Mesodermal cell (in vitro differentiated cells): ENCODE data around the gene IL1R1. TPM values are rescaled to one million over a fixed set of nuclear protein-coding genes. Genes with fewer than 3 reads are reported as not detected.

Experiments
- H3K27ac ChIP-seq: 2 replicates; pipeline ENCODE4 v1.7.0; 2013; ENCODE audit warnings: mild to moderate bottlenecking, low read depth, low read length, moderate library complexity; ENCODE audit not compliant: severe bottlenecking
- H3K36me3 ChIP-seq: 2 replicates; pipeline ENCODE4 v1.7.1; 2013; ENCODE audit warnings: mild to moderate bottlenecking, low read length, moderate library complexity; ENCODE audit not compliant: control insufficient read depth, insufficient read depth
- H3K4me1 ChIP-seq: one replicate; pipeline ENCODE4 v1.7.1; 2013; ENCODE audit warnings: mild to moderate bottlenecking, low read length; ENCODE audit not compliant: insufficient read depth, control insufficient read depth, poor library complexity, severe bottlenecking
- H3K4me3 ChIP-seq: 2 replicates; pipeline ENCODE4 v1.7.0; 2013; ENCODE audit warnings: low read length, control low read depth, mild to moderate bottlenecking; ENCODE audit not compliant: insufficient read depth, poor library complexity, severe bottlenecking; ENCODE audit errors: extremely low read depth
- H3K9me3 ChIP-seq: 2 replicates; pipeline ENCODE4 v1.7.1; 2013; ENCODE audit warnings: mild to moderate bottlenecking, low read length, moderate library complexity; ENCODE audit not compliant: control insufficient read depth
- WGBS, 2 experiments: methylation state at CpG; one replicate each; pipeline ENCODE4 v1.1.5; 2013; ENCODE audit warnings: missing lambda C conversion rate in 2 of 2; ENCODE audit not compliant: insufficient coverage in 2 of 2; 5-methylcytosine and 5-hydroxymethylcytosine counted together
- polyA plus RNA-seq, 2 experiments: library from polyadenylated mRNA; stranded (reverse); fragments of 50-300 nt; gene quantifications; one replicate each; pipeline ENCODE4 v1.2.3, GENCODE V29; 2013

IL1R1 gene
- polyA plus RNA-seq (2013, experiment 1 of 2) = 5.8 TPM
- 5.5 TPM for polyA plus RNA-seq (2013, experiment 2 of 2)

DNA sequence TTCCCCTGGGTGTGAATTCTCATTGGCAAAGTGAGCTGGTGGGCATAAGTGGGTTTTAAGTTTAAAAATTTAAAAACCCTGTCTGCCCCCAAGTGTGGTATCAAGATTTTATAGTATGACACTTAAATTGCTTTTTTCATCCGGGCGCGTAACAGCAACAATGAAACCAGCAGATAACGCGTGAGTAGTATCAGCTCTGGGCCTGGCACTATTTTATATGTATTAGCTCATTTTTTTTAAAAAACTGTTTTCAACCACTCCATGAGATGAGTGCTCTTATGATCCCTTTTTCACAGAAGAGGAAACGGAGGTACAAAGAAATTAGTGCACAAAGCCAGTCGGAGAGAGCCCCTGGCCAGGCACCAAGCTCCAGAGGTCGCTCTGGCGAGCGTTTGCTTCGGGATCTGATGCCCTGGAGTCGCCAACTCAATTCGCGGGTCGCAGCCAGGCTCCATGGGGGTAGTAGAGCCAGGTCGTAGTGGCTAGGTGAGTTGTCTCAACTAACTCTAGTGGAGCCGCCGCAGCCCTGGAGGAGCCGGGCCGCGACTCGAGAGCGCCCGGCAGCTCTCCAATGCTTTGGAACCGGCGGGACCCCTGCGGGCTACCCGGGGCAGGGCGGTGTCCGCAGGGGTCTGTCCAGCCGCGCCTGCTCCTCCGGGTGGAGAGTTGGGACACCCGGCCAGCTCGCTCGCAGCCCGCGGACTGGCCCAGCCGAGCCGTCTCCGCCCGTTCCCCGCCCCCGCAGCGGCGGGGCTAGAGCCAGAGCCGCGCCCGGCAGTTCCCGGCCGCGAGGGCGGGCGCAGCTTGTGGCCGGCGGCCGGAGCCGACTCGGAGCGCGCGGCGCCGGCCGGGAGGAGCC, at the start of gene IL1R1:
TSS of gene IL1R1 (plus strand) at position 777 of the 859 bp plus-strand sequence. CDS start 14,979 bp downstream, outside the sequence.
- Histone ChIP-seq H3K27ac (no peak within 1 kb of the TSS), H3K9me3 (peaks cover 17% of the 10 kb centered on the region), H3K36me3 (peaks cover 7% of the 10 kb centered on the region), H3K4me3 (peak within 1 kb of the TSS; percentile 48), H3K4me1 (peaks cover 5% of the 10 kb centered on the region)
- WGBS, 2 experiments = 1 to 4% methylated on average over 40 to 60 of the region's 65 CpGs

GRCh38 chr2:102093662-102094061, 48.9 kb upstream of the IL1R1 start:
- Histone ChIP-seq H3K36me3 (no peaks in the 10 kb centered on the region), H3K9me3 (no peaks in the 10 kb centered on the region), H3K27ac (no peak overlapping the region), H3K4me3 (no peak overlapping the region), H3K4me1 (no peaks in the 10 kb centered on the region)
- 96 to 100% methylated on average over 2 to 8 of the region's 13 CpGs for WGBS, 2 experiments

DNA sequence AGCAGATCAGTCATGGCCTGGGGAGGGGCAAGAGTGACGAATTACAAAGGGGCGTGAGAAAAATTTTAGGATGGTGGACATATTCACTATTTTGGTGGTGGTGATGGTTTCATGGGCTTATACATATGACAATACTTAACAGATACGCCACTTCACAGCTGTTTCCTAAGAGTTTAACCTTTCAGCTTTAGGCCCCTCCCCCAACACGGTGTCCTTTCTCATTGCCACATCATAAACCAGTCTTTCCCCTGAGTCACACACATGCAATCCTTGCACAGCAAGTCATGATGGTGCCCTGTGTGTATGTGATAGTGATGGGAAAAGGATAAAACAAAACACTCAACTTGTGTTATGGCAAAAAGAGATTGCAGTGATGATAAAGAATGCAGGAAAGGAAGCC, 47.6 kb upstream of the IL1R1 start:
- no peak overlapping the region for H3K4me3 ChIP-seq
- WGBS, 2 experiments = 100% methylated on average over 1 of the region's 4 CpGs; no CpG with 5 or more reads in 1 of the 2 experiments
- no peaks in the 10 kb centered on the region for H3K36me3 ChIP-seq
- H3K9me3 ChIP-seq = no peaks in the 10 kb centered on the region
- H3K27ac ChIP-seq = no peak overlapping the region
- no peaks in the 10 kb centered on the region for H3K4me1 ChIP-seq

GRCh38 chr2:102096103-102096502, 46.4 kb upstream of the IL1R1 start:
- Histone ChIP-seq H3K4me3 (no peak overlapping the region), H3K9me3 (no peaks in the 10 kb centered on the region), H3K27ac (no peak overlapping the region), H3K4me1 (no peaks in the 10 kb centered on the region), H3K36me3 (no peaks in the 10 kb centered on the region)
- WGBS, 2 experiments = no CpG with 5 or more reads among the region's 5 CpGs

DNA sequence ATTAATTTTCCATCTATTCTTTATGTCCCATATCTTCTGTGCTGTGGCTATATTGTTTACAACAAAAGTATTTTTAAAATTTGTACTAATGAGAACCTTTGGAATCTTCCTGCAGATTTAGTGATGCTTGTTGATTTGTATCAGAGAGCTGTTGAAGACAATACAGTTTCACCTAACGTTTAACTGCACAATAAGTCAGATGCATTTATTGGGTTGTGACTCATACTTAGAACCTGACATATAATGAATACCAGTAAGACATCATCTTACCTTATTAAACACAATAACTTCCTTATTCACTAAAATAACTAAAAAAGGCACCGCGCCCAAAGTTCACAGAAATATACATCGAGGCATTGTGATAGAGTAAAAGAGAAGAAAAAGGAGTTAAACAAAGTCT, 43.8 kb upstream of the IL1R1 start:
- Histone ChIP-seq H3K4me1 (no peaks in the 10 kb centered on the region), H3K27ac (no peak overlapping the region), H3K36me3 (no peaks in the 10 kb centered on the region), H3K4me3 (no peak overlapping the region), H3K9me3 (no peaks in the 10 kb centered on the region)
- 100% methylated on average over 1 of the region's 4 CpGs; no CpG with 5 or more reads in 1 of the 2 experiments for WGBS, 2 experiments

DNA sequence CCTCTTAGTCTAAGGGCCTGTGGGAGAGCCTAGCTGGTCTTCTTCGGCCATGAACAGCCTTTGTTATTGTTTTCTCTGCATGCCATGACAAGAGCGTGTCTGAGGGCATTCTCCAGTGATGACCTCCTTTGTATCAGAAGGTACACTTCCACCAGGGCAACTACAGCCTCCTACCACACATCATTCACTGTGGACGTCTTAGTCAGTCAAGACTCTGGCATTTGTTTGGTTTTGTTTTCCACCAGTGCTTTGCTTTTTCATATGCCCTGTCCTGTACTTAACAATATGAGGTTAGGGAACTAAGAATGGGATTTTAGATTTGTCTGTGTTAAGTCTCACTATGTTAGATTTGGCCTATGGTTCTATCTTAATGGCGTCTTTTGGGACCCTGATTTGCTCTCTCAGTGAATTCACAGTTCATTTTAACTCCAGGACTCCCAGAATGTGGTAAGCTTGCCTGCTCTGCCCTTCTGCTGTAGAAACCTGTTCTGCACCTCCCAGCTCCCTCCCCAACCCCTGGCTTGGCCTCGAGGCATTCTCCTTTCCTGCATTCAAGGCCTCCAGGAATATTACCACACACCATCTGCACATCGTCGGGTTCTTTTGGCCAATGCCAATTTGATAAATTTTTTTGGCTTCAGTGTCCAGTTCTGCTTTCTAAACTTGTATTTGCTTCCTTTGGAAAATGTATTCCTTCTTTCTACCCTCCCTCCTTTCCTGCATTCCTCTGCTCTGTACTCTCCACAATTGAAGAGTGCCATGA, 42.8 kb upstream of the IL1R1 start:
- WGBS, 2 experiments = 80 to 86% methylated on average over 4 to 5 of the region's 7 CpGs
- H3K36me3 ChIP-seq = no peaks in the 10 kb centered on the region
- H3K9me3 ChIP-seq = no peaks in the 10 kb centered on the region
- H3K27ac ChIP-seq = no peak overlapping the region
- no peak overlapping the region for H3K4me3 ChIP-seq
- H3K4me1 ChIP-seq = no peaks in the 10 kb centered on the region

DNA sequence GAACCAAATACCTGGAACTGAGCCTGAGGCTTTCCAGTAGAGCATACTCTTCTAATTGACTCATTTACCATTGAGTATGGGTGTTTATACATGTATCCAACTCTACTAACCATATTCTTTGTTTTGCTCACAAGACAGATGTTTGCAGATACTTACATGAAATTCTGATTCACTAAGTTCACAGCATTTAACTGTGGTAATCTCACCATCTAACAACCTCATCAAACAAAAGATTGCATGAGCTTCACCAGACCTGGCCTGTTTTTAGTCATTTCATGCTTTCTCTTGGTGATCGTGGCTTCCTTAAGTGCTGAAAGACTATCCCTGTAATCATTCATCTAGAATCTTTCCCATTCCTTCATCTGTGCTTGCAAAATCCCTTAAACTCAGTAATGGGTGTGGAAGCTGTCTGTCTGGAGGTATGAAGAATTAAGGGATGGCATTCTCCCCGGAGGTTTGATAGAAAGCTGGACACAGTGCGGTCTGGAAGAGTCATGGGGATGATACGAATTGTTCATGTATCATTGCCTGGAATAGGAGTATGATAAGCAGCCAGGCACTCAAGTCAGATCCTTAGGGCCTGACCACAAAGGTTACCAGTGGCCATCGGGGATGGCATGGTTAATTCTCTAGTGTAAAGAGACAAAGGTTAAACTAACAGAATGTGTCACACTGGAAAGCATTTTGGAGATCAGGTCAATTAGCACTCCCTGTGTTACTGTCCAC, 42.0 kb upstream of the IL1R1 start:
- Histone ChIP-seq H3K27ac (no peak overlapping the region), H3K4me1 (no peaks in the 10 kb centered on the region), H3K4me3 (no peak overlapping the region), H3K36me3 (no peaks in the 10 kb centered on the region), H3K9me3 (no peaks in the 10 kb centered on the region)
- WGBS, 2 experiments = 78 to 81% methylated on average over 4 to 5 of the region's 5 CpGs

GRCh38 chr2:102101097-102101848, 41.3 kb upstream of the IL1R1 start:
- Histone ChIP-seq H3K27ac (no peak overlapping the region), H3K9me3 (no peaks in the 10 kb centered on the region), H3K4me3 (no peak overlapping the region), H3K36me3 (no peaks in the 10 kb centered on the region), H3K4me1 (no peaks in the 10 kb centered on the region)
- WGBS, 2 experiments = 60 to 80% methylated on average over 1 to 2 of the region's 5 CpGs

- Histone ChIP-seq H3K4me1 (no peaks in the 10 kb centered on the region), H3K27ac (no peak overlapping the region), H3K9me3 (no peaks in the 10 kb centered on the region), H3K4me3 (no peak overlapping the region), H3K36me3 (no peaks in the 10 kb centered on the region)
- 100% methylated on average over 1 to 2 of the region's 4 CpGs for WGBS, 2 experiments
These were observed 40.5 kb upstream of the IL1R1 start for GRCh38 chr2:102101849-102102635.
